ENCODE measurements around the gene NAPB. TPM values are rescaled to one million over a fixed set of nuclear protein-coding genes. Genes with fewer than 3 reads are reported as not detected.

NAPB gene
- polyA plus RNA-seq, 1 experiment: 6.4 TPM

DNA sequence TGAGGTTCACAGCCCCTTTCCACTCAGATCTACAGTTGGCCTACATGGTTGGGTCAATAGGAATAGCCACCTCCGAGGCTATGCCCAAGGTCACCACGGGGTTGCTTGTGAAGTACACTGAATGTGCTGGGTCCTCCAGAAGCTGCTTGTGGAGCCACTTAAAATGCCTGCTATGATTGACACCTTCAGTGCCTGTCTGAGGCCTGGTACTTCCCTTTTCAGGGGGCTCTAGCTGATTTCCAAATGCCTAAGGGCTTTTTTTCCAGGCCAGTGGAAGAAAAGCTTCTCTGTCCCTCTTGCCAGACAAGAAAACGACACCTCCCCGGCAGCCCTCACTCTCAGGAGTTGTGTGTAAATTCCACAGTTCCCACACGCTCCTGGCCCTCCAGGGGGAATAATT lies 77.0 kb downstream of the NAPB start:
- Histone ChIP-seq H3K27me3 (ENCODE audit: control insufficient read depth, insufficient read depth, low read length) (peaks cover 2% of the 10 kb centered on the region), H3K4me3 (ENCODE audit: low read depth, low read length) (no peak overlapping the region), H3K9me3 (ENCODE audit: control insufficient read depth, insufficient read depth, low read length) (no peaks in the 10 kb centered on the region; the same call in 1 of the 2 replicates), H3K27ac (ENCODE audit: low read depth, low read length) (no peak overlapping the region)
- ChIA-PET POLR2A (no interaction called here), CTCF (interaction anchor here (8.7 kb wide), 1 partner anchor 653 kb away, joined by 270 read pairs; no protein-coding TSS in a partner anchor)
- DNase-seq (ENCODE audit: low read depth, low spot score): no peak
- TF ChIP-seq, protein P1, sequence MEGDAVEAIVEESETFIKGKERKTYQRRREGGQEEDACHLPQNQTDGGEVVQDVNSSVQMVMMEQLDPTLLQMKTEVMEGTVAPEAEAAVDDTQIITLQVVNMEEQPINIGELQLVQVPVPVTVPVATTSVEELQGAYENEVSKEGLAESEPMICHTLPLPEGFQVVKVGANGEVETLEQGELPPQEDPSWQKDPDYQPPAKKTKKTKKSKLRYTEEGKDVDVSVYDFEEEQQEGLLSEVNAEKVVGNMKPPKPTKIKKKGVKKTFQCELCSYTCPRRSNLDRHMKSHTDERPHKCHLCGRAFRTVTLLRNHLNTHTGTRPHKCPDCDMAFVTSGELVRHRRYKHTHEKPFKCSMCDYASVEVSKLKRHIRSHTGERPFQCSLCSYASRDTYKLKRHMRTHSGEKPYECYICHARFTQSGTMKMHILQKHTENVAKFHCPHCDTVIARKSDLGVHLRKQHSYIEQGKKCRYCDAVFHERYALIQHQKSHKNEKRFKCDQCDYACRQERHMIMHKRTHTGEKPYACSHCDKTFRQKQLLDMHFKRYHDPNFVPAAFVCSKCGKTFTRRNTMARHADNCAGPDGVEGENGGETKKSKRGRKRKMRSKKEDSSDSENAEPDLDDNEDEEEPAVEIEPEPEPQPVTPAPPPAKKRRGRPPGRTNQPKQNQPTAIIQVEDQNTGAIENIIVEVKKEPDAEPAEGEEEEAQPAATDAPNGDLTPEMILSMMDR (IDR thresholded peaks at IDR 0.05; ENCODE audit: low read depth, low read length): no peak

DNA sequence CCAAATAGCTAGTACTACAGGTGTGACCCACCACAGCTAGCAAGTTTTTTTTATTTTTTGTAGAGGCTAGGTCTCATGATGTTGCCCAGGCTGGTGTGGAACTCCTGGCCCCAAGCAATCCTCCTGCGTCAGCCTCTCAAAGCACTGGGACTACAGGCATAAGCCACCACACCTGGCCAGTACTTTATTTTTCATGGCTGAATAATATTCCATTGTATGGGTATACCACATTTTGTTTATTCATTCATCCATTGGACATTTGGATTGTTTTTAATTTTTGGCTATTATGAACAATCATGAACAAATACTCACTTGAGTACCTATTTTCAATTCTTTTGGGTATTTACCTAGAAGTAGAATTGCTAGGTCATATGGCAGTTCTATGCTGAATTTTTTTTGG lies 77.7 kb downstream of the NAPB start:
- no peak for DNase-seq (ENCODE audit: low read depth, low spot score)
- TF ChIP-seq, protein P1 (IDR thresholded peaks at IDR 0.05; ENCODE audit: low read depth, low read length): no peak
- ChIA-PET POLR2A (no interaction called here), CTCF (interaction anchor here (8.7 kb wide), 1 partner anchor 652 kb away, joined by 270 read pairs; no protein-coding TSS in a partner anchor)
- Histone ChIP-seq H3K27me3 (ENCODE audit: control insufficient read depth, insufficient read depth, low read length) (peaks cover 2% of the 10 kb centered on the region), H3K27ac (ENCODE audit: low read depth, low read length) (no peak overlapping the region), H3K4me3 (ENCODE audit: low read depth, low read length) (no peak overlapping the region), H3K9me3 (ENCODE audit: control insufficient read depth, insufficient read depth, low read length) (no peaks in the 10 kb centered on the region; the same call in 1 of the 2 replicates)

DNA sequence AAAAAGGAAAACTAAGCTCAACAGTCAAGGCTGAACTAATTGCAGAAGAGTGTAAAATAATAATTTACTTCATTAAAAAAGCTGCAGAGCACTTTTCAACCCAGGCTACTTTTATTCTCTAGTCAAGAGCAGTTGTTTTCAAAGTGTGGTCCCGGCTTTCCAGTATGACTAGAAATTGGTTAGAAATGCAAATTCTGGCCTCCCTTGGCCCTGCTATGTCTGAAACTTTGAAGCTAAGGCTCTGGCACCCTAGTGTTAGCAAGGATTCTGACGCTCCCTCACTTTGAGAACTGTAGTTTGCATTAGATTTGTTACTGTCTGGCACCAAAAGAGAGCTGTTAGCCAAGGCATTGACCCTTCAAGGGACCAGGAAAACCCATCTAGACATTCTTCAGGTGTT lies 80.2 kb downstream of the NAPB start:
- Histone ChIP-seq H3K4me3 (ENCODE audit: low read depth, low read length) (no peak overlapping the region), H3K27me3 (ENCODE audit: control insufficient read depth, insufficient read depth, low read length) (peaks cover 2% of the 10 kb centered on the region), H3K27ac (ENCODE audit: low read depth, low read length) (no peak overlapping the region), H3K9me3 (ENCODE audit: control insufficient read depth, insufficient read depth, low read length) (no peaks in the 10 kb centered on the region; the same call in 1 of the 2 replicates)
- TF ChIP-seq, protein P1 (IDR thresholded peaks at IDR 0.05; ENCODE audit: low read depth, low read length): no peak
- DNase-seq (ENCODE audit: low read depth, low spot score): no peak
- POLR2A ChIA-PET: interaction anchor here (1.0 to 1.2 kb wide), 3 partner anchors 10 to 649 kb away, joined by 3 to 7 read pairs (median 3); partner anchors contain the start of gene NXT1
- CTCF ChIA-PET: interaction anchor here (0.5 to 8.7 kb wide), 29 partner anchors 9 to 1621 kb away, joined by 3 to 270 read pairs (median 4); partner anchors contain the start of gene NXT1

DNA sequence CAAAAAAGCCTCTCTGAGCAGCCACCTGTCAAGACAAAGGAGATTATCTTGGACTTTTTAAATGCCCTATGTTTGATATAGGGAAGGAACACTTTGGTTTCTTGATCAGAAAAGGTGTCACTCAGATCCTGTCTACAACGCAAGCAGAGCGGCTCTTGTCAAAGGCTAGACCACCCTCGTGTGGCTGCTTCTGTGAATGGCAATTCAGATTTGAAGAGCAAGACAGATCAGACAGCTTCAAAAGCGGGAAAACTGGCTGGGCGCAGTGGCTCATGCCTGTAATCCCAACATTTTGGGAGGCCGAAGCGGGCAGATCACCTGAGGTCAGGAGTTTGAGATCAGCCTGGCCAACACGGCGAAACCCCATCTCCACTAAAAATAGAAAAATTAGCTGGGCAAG lies 80.8 kb downstream of the NAPB start:
- TF ChIP-seq, protein P1 (IDR thresholded peaks at IDR 0.05; ENCODE audit: low read depth, low read length): peak; percentile 77
- ChIA-PET POLR2A (interaction anchor here (1.0 to 1.2 kb wide), 3 partner anchors 10 to 649 kb away, joined by 3 to 7 read pairs (median 3); partner anchors contain the start of gene NXT1), CTCF (interaction anchor here (0.5 to 8.7 kb wide), 26 partner anchors 8 to 1621 kb away, joined by 3 to 270 read pairs (median 4); partner anchors contain the start of gene NXT1)
- Histone ChIP-seq H3K4me3 (ENCODE audit: low read depth, low read length) (no peak overlapping the region), H3K27me3 (ENCODE audit: control insufficient read depth, insufficient read depth, low read length) (peaks cover 2% of the 10 kb centered on the region), H3K27ac (ENCODE audit: low read depth, low read length) (no peak overlapping the region), H3K9me3 (ENCODE audit: control insufficient read depth, insufficient read depth, low read length) (no peaks in the 10 kb centered on the region; the same call in 1 of the 2 replicates)
- DNase-seq (ENCODE audit: low read depth, low spot score): no peak

DNA sequence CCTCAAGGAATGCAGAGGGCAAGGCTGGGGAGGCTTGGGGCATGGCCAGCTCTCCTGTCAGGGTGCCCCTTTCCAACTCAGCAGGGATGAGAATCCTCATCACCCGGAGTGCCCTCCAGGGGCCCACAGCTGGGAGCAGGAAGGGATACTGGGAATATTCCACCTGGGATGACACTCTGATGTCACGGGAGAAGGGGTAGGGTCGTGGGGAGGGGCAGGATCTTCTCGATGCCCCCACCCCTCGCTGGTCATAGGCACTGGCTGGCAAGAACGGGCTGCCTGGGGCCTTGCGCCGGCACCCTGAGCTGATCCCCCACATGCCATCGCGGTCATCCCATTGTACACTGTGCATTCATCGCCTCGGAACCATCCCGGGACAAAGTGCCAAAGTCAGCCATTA lies 81.3 kb downstream of the NAPB start:
- no peak for DNase-seq (ENCODE audit: low read depth, low spot score)
- CTCF ChIA-PET: interaction anchor here (0.7 to 8.7 kb wide), 29 partner anchors 8 to 1620 kb away, joined by 3 to 270 read pairs (median 4); partner anchors contain the start of genes NXT1 and THBD

More for the DNA sequence above, 81.3 kb downstream of the NAPB start:
- Histone ChIP-seq H3K27ac (ENCODE audit: low read depth, low read length) (no peak overlapping the region), H3K4me3 (ENCODE audit: low read depth, low read length) (no peak overlapping the region), H3K9me3 (ENCODE audit: control insufficient read depth, insufficient read depth, low read length) (no peaks in the 10 kb centered on the region; the same call in 1 of the 2 replicates), H3K27me3 (ENCODE audit: control insufficient read depth, insufficient read depth, low read length) (peaks cover 2% of the 10 kb centered on the region)
- POLR2A ChIA-PET: interaction anchor here (1.0 to 1.2 kb wide), 2 partner anchors 290 to 648 kb away, joined by 3 read pairs; no protein-coding TSS in a partner anchor
- TF ChIP-seq, protein P1 (IDR thresholded peaks at IDR 0.05; ENCODE audit: low read depth, low read length): no peak
